SK-N-DZ (cell line): ENCODE measurements around the gene RAPGEF3.

Source experiments
- DNase-seq: peaks from one replicate; pipeline ENCODE4 v3.0.0-alpha.2; 2015; ENCODE audit warnings: low spot score

Gene RAPGEF3

DNA sequence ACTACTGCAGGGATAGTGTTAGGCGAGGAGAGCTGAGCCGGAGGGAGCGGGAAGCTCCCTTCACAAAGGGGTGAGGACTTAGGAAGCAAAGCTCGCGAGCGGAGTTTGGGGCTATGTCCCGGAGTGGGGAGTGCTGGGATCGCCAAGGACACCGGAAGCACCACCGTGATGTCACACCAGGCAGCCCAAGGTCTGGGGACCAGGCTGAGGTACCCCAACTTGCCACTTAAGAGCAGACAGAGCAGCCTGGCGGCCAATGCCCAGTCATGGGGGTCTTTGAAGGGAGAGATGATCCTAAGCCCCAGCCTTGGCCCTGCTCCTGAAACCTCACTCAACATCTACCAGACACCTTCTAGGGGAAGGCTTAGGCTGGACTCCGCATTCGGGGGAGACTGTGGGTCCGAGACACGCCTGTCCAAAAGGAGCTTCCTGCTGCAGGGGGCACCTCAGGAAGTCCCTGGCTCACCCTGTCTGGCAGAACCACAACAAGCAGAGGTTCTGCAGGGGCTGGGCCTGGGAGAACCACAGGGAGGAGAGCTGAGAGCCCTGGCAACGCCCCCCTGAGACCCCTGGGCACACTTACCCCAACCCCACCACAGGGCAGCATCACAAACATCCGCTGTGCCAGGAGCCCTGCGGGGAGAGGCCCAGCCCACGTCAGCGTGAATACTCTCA lies 32.1 kb upstream of the RAPGEF3 start:
- no peak for DNase-seq

DNA sequence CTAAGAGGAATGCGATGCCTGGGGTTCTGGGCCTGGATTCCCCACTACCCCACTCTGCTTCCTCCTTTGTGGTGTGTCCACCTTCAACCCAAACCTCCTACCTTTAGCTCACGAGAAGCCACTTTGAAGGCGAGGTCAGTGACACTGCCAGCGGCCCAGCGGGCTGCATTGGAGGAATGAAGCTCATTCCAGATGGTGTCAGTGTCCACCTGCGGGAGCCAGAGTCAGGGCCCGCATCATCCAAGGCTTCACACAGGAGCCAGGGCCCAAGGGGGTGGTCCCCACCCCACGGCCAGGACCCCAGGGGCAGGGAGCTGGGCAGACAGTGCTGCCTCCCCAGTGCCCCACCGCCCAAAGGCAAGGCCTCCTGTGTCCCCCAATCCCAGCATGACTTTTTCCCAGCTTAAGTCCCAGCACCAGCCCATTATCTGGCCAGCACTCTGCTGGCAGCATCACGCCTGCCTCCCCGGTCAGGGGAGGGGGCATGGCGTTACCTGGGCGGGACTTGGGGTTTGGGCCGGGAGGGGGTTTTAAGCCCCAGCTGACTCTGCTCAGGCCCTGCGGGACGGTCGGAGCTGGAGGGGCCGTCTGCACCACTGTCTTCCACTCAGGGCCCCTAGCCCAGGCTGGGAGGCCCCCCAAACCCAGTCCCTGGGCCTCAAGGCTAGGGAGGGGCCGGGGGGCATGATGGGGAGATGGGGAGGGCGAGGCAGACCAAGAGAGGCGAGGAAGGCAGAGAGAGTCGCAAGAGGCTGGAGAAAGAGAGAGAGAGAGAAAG lies 31.2 kb upstream of the RAPGEF3 start:
- DNase-seq = no peak

DNA sequence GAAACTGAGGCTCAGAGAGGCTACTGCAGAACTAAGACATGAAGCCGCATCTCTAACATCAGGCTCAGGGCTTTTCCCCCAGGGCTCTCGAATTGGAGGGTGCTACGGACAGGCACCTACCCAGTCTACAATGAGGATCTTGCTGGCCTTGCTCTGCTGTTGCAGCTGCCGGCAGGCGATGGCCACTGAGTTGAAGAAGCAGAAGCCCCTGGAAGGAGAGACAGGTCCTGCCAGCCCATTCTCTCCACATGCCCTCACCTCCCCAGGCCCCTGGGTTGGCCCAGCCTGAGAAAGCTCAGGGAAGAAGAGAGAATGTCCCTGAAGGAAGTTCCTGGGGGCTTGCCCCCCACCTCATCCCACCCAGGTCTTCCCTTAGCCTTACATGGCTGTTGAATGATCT lies 30.5 kb upstream of the RAPGEF3 start:
- DNase-seq = no peak

DNA sequence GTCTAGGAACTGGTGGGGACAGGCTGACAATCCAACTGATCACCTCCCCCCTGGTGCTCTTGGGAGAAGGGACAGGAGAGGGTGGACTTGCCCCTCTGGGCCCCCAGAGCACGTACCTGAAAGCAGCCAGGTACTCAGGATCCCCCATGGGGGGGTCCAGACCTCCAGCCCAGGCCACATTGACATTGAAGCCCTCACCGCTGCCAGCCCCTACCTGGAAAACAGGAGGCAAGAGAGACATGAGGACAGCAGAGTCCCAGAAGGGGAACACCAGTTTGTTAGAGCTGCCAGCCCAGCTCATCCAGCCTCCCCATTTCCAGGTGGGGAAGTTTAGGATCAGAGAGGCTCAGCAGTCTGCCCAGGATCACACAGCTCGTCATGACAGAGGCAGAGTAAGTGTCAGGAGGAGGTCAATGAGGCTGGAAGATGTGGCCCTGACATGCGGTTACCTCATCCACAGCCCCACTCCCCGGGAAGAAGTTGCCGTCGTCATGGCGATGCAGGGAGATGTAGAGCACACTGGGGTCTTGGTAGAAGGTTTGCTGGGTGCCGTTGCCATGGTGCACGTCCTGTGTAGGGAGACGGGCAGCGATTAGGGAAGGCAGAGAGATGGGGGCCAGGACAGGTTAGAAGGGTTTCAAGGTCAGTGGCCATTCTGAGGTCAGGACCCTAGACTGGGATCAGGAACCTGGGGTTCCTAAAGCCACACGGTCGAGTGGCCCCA lies 29.1 kb upstream of the RAPGEF3 start:
- DNase-seq = no peak

DNA sequence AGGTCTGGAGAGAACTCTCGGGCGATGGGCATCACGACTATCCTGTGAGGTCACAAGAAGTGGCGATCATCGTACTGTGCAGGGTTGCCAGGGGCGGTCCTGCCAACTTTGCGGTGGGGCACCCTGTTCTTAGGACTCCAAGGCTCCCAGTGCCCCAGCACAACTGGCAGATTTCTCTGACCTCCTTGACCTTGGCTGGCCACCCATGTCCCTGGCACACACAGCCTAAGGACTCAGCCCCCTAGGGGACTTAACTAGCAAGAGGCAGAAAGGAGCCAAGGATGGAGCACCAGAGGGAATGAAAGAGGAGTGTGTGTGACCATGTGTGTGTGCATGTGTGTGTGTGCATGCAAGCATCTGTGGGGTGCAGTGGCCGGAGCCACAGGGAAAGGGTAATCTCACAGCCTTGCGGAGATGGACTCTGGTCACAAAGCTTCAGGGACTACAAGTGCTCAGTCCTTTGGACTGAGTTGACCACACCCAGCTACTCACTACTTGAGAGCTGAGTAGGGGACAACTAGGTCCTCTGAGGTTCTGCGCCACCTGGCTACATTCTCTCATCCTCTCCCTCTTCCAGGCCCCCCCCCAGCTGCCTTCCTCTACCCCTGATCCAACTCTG lies 28.1 kb upstream of the RAPGEF3 start:
- no peak for DNase-seq

DNA sequence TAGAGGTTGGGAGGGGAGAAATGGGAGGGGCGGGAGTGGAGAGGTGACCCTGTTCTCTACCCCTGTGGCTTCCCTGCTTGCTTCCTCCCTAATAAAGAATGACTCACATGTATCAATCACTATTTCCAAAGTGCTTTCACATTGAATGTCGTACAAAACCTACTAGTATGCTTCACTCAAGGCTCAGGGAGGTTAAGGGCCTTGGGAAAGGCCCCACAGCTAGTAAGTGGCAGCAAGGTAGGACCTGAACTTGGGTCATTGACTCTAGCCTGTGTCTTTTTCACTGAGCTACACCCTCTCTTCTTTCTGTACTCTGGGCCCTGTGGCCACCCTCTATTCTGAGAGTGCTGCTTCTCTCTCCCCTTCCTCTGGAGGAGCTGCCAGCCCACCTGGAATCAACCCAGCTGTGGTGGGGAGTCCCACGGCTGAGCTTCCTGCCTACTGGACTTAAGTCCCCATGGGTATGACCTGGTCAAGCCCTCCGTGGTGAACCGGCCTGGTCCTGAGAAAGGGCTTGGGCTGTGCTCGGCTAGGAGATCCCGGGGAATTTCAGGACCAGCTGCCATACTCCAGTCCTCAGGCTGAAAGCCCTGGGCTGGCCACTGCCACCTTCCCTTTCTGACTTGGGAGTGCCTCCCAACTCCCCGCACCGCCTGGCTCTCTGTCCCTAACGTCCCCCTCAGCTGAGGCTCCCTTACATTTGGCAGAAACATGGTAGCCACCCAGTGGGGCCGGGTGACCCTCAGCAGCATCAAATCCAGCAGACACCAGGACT lies 27.4 kb upstream of the RAPGEF3 start:
- DNase-seq = no peak

DNA sequence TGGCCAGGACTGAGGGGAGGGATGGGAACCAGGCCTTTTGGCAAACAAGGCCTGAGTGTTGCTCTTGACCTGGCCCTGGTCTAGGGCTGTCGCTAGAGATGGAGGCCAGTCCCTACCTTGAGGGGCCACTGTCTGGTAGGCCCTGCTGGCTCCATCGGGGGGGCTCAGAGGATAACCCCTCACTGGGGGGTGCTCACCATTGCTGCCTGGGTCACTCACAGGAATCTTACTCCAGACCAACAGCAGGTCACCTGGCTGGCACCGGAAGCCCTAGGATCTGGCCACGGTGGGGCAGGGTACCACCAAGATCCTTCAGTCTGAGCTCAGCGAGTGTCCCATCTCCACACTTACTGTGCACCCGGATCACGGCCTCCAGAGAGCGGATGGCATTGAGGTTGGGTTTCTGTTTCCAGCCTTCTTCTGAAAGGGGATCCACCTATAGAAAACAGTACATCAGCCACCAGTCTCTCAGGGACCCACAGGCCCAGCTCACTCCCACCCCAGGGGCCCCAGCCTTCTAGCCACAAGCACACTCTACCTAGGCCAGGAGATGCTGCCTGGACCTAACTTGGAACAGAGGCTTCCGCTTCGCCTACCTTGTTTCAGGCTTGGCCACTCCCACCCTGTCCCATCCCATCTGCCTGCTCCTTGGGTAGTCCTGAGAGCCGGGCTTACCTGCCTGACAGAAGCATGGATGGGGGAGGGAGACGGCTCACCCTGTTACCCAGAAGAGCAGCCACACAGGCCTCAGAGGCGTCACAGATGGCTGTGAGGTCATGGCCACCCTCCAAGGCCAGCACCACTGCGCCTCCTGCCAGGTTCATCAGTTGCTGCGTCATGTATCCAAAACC lies 26.6 kb upstream of the RAPGEF3 start:
- DNase-seq = no peak

DNA sequence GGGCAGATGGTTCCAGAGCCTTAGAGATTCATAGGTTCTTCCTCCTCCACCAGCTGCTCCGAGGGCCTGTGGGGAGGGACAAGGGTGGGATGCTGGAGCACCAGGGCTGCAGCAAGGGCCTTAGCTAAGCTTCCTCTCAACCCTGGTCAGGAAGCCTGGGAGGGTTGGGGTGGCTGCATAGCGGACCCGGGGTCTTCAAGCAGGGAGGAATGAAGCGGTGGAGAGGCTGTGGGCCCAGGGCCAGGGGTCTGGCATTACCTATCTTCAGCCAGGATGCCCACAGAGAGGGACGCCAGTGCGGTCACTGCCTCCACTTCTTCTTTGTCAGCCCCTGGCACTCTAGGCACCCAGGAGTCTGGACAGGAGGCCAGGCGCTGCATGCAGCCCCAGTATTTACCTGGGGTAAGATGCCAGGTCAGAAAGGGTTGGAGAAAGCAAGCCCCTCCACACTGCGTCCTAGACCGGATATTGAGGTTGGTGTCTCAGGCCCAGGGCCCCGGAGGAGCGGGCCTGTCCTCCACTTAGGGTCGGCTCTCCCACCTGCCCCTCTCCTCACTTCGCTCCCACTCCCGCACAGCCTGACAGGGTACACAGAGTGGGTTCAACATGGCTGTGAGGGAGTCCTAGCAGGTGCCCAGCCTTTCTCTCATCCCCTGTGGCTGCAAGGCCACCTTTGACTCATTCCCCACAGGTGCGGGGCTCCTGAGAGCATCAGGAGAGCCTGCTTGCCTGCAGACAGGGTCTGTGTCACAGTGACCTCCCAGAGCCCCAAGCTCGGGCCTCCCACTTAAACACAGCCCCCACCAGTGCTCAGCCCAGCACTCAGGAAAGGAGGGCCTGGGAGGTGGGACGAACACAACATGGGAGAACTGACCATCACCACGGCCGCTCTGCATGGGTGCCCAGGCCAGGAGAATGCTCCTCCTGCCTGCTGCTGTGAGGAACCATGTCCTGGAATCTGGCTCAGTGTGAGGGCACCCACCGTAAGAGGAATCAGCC lies 25.4 kb upstream of the RAPGEF3 start:
- DNase-seq = no peak

DNA sequence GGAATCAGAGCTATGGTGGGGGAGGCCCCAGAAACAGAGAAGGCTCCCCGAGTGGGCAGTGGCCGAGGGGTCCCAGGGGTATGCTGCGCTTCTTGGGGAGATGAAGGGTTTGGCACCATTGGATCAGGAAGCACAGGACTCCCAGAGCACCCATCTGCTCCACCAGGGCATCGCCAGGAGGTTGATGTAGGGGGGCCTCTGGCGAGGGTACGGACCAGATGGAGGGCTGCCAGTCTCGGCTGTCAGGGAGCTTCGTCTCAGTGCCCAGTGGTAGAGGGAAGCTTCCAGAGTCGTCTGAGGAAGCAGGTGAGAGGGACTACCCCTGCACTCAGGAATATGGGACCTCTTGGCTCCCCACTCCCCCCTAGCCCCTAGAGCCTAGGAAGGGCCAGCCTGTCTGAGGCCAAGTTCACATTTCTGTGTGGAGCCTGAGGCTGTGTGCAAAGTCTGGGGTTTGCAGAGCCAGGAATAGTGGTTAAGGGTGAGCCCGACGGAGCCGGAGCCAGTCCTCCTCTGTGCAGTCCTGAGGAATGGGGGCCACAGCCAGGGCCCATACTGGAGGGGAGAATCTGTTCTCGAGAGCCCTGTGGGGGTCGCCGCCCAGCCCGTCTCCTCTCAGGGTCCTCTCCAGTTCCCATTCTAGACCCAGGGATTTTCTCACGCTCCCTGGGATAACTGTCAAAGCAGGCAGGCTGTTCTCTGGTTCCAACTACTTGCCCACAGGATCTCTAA lies 24.5 kb upstream of the RAPGEF3 start:
- no peak for DNase-seq

DNA sequence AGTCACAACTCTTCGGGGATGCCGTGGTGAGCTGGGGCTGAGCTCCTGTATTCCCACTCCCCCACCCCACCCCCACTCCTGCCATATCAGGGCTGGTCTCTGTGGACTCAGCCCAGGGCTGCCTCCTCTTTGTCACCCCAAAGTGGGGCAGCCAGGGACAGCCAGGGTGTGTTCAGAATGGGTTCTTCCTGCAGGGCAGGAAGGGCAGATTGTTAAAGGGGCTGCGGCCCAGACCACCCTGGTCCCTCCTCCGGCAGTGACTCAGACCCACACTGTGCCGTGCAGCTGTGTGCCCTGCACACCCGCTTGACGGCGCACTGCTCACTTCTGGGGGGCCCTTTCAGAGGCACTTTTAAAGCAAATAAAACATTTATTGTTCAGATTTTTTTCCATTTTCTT lies 23.7 kb upstream of the RAPGEF3 start:
- no peak for DNase-seq

DNA sequence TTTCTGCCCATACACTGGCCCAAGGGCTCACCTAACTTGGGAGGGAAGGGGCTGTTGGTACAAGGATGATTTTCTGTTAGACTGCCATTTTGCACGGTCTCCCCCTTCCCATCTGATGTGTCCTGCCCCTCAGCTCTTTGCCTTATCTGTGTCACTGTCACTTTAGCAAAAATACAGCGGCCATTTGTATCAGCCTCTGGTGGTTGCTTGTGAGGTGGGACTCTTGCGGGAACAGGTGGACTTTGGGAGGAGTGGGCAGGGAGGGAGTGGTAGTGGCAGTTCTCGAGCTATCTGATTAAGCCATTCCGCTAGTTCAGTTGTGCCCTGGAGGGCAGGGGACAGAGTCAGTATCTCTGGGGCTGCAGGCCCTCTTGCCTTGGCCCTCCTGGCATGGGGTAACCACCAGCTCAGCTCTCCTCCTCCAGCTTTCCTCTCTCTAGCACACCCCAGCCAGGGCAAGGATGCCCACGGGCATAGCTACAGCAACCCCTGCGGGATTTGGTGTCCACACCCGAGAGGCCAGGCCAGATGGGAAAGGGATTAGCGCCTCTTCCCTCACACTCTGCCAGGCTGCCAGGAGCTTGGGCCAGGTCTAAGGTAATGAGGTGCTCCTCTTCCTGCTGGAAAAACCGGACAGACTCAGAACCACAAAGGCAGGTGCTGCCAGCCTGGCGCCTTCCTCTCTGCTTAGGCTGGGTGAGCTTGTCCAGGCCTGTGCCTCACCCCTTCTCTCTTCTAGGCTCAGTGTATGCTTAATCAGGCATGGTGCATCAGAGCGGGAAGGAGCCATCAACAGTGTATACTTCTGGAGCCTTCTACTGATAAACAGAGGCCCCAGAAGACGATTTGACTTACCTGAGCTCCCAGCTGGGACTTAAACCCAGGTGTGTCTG lies 23.0 kb upstream of the RAPGEF3 start:
- DNase-seq = no peak

DNA sequence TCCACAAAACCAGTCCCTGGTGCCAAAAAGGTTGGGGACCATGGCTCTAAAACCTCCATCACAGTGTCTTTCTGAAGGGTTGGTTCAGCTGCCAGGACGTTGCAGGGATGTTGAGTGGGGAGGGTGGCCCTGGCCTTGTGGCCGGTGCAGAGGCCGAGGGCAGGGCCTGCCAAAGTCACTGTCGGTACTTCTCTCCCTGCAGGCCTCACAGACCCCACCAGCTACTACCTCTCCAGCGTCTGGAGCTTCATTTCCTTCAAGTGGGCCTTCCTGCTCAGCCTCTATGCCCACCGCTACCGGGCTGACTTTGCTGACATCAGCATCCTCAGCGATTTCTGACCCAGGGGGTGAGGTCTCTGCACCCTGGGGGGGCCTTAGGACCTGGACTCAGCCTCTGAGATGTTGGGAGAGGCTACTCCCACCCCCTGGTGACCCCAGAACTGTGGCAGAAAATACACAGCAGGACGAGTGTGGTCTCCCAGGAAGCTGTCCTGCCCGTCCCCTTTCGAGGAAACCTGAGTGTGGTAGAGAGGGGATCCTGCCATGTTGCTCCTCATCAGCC lies 21.3 kb upstream of the RAPGEF3 start:
- no peak for DNase-seq

DNA sequence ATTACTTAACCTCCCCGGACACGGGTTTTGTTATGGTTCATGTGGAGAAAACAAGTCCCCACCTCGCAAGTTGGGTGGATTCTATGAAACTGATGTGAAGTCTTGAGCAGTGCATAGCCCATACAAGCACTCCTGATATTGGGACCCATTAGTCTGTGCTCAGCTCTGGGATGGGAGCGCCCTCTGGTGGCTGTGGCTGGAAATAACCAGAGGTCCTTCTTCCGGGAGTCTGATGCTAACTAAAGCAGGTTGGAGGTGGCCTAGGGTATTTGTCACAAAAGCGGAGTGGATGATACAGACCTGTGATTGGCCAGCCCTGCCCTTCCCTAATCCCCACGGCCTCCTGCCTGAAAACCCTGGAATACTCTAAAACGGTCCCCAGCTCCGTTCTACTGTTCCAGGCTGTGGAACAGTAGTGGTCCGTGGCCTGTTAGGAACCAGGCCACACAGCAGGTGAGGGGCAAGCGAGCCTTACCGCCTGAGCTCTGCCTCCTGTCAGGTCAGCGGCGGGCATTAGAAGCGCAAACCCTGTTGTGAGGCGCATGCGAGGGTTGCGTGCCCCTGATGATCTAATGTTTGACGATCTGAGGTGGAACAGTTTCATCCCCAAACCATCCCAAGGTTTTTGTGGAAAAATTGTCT lies 20.7 kb upstream of the RAPGEF3 start:
- DNase-seq = peak; percentile 82

DNA sequence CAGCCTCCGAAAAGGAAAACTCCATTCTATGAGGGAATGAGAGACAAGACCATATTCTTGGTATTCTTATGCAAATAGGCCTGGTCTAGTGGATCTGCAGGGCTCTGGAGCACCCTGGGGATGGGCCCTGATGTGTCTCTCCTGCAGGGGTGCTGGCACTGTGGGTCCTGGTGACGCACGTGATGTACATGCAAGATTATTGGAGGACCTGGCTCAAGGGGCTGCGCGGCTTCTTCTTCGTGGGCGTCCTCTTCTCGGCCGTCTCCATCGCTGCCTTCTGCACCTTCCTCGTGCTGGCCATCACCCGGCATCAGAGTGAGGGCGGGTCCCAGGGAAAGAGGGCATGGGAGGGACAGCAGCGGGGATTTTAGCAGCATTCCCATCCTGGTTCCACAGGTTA lies 20.2 kb upstream of the RAPGEF3 start:
- DNase-seq = no peak

DNA sequence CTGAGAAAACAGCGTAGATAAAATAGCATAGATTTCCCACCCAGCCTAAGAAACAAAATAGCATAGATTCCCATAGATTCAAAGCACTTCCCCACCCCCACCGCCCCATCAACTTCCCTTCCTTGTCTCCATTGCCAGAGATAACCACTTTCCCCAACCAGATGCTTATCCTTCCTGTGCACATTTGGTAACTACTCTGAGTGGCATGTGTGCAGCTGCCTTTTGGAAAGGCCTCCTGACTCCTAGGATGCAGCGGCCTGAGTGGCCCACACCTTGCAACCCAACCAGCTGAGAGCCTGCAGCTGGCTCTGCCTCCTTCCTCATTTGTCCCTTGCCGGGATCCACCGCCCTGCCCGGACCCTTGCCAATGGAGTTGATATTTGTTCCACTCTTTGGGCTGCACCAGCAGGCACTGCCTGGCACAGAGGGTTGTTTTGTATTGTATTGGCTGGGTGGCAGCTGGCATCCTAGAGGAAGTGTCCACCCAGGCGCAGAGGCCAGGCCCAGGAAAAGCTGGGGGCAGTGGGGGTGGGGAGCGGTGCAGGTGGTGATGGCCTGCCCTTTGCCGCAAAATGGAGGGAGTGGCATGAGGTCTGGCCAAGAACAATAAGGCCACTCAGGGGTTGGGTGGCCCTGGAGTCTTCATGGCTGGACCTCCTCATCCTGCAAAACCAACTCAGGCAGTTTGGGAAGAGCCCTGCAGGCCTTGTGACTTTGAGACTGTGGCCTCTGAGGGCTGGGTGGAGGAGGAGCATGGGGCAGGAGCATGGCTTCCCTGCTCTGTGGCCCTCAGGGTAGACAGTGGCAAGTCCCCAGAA lies 19.3 kb upstream of the RAPGEF3 start:
- DNase-seq = no peak

DNA sequence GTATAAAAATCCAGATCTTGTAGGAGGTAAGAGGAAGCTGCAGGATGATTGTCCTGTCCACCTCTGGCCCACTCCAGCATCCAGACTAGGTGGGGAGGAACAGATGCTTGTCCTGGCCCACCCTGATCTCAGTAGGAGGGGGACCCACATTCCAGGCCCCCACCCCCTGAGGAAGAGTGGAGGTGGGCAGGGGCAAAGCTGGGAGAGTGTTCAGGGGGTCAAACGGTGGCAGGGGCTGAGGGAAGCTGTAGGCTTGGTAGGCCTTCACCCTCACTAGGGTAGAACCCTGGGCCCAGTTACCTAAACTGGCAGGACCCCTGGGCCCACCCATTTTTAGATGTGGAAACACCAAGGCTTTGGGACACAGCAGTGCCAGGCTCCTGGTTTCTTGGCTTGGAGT lies 18.5 kb upstream of the RAPGEF3 start:
- DNase-seq = no peak
